Measurements from ENCODE around the gene SRP54. TPM values are rescaled to one million over a fixed set of nuclear protein-coding genes. Genes with fewer than 3 reads are reported as not detected.

SRP54 gene
- total and polyA plus RNA-seq, 2 of the 8 experiments (the other 6 are each of a cell fraction or from before 2014, with no cell fraction given), result 19.7 to 60.0 TPM

DNA sequence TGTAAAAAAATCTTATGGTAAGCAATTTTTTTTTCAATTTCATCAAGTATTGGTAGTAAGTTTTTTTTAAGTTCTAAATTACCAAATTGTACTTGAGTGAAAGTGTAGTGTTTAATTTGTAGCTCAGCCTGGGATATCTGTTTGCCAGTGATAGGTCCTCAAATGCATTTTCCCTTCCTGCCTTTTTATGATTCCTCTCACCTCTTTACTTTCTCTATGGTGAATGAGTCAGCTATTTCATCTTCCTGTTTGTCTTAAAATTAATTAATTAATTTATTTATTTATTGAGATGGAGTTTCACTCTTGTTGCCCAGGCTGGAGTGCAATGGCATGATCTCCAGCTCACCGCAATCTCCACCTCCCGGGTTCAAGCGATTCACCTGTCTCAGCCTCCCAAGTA is 10.6 kb downstream of the SRP54 start:
- Histone ChIP-seq H3K4ac (replicated peaks; ENCODE audit: insufficient read length, low read depth, low read length) (no peak overlapping the region), H2BK5ac (ENCODE audit: low read depth, low read length) (no peak overlapping the region), H3K23ac (ENCODE audit: insufficient read length) (no peak overlapping the region), H4K91ac (replicated peaks; ENCODE audit: insufficient read length, low read length) (no peak overlapping the region), H3K23me2 (ENCODE audit: low read depth, low read length) (no peaks in the 10 kb centered on the region), H3K18ac (ENCODE audit: extremely low read depth, low read length) (no peak overlapping the region), H3K27me3 (replicated peaks in 1 of 4; ENCODE audit: control insufficient read depth in 3 of 4, extremely low read depth in 1 of 4, insufficient read depth in 3 of 4, low read length in 3 of 4) (no peaks in the 10 kb centered on the region), H3K4me2 (ENCODE audit: insufficient read depth in 1 of 2, low read depth in 2 of 2, low read length in 2 of 2) (no peak overlapping the region), H3K79me1 (ENCODE audit: low read depth, low read length) (peaks cover 3% of the 10 kb centered on the region; the same call in 1 of the 2 replicates), H2AFZ (ENCODE audit: low read length) (no peak overlapping the region), H3K79me2 (ENCODE audit: control insufficient read depth in 1 of 2, insufficient read depth in 2 of 2, low read length in 2 of 2) (peaks cover 0 to 64% of the 10 kb centered on the region in 2 experiments; a peak in 2 of 4 replicates), H3K36me3 (ENCODE audit: control insufficient read depth in 2 of 4, insufficient read depth in 4 of 4, low read length in 3 of 4) (peaks cover 0 to 4% (median 0%) of the 10 kb centered on the region in 4 experiments; a peak in 1 of 8 replicates), H2BK15ac (ENCODE audit: low read length) (no peak overlapping the region), H3K4me3 (ENCODE audit: extremely low read depth in 1 of 4, insufficient read depth in 2 of 4, low read depth in 3 of 4, low read length in 4 of 4) (no peak overlapping the region), H2AK5ac (ENCODE audit: low read depth, low read length) (no peak overlapping the region), H3K9me3 (ENCODE audit: insufficient read depth in 2 of 2, low read depth in 1 of 2, low read length in 1 of 2) (no peaks in the 10 kb centered on the region), H2BK20ac (ENCODE audit: low read length) (no peak overlapping the region), H3K9ac (replicated peaks in 1 of 4; ENCODE audit: extremely low read depth in 1 of 4, low read depth in 3 of 4, low read length in 3 of 4) (no peak overlapping the region), H4K20me1 (replicated peaks in 1 of 2; ENCODE audit: control insufficient read depth in 1 of 2, insufficient read depth in 2 of 2, low read length in 2 of 2) (peaks cover 2 to 3% of the 10 kb centered on the region in 2 experiments), H3K14ac (ENCODE audit: insufficient read length) (no peak overlapping the region), H3K4me1 (replicated peaks in 1 of 4; ENCODE audit: control insufficient read depth in 3 of 4, insufficient read depth in 4 of 4, low read length in 3 of 4) (no peaks in the 10 kb centered on the region), H3K56ac (replicated peaks; ENCODE audit: insufficient read length, low read depth, low read length) (no peak overlapping the region), H4K5ac (ENCODE audit: insufficient read length, low read depth, low read length) (no peak overlapping the region), H4K8ac (ENCODE audit: extremely low read depth, insufficient read depth, low read length) (no peak overlapping the region), H2BK12ac (ENCODE audit: low read depth, low read length) (no peak overlapping the region), H3K27ac (ENCODE audit: low read depth, low read length) (no peak overlapping the region), H2BK120ac (replicated peaks; ENCODE audit: low read depth, low read length) (no peak overlapping the region)
- no peak for DNase-seq (ENCODE audit: low read depth in 1 of 2, low spot score in 2 of 2)
- ChIA-PET POLR2A (ENCODE audit: partially characterized antibody) (interaction anchor here (1.3 kb wide), 1 partner anchor 11 kb away, joined by 4 read pairs; the partner anchor contains the start of gene SRP54), CTCF (ENCODE audit: partially characterized antibody) (interaction anchor here (0.6 kb wide), 1 partner anchor 129 kb away, joined by 3 read pairs; no protein-coding TSS in a partner anchor)
- 90% methylated on average over 3 of the region's 3 CpGs; no CpG with 5 or more reads in 1 of the 2 experiments for WGBS, 2 experiments (ENCODE audit: extremely low coverage in 1 of 2, insufficient coverage in 1 of 2, insufficient read length in 1 of 2, insufficient replicate concordance in 2 of 2, low coverage in 1 of 2, low lambda C conversion rate in 2 of 2, missing lambda C conversion rate in 1 of 2)
- FAIRE-seq, result no peak
- no peak for TF ChIP-seq CBX5 (IDR thresholded peaks at IDR 0.05; ENCODE audit: low read depth, low read length)
- no peak for TF ChIP-seq BCL11A (IDR thresholded peaks at IDR 0.05; ENCODE audit: low read depth in 2 of 2, low read length in 2 of 2)
- TF ChIP-seq, protein P1, sequence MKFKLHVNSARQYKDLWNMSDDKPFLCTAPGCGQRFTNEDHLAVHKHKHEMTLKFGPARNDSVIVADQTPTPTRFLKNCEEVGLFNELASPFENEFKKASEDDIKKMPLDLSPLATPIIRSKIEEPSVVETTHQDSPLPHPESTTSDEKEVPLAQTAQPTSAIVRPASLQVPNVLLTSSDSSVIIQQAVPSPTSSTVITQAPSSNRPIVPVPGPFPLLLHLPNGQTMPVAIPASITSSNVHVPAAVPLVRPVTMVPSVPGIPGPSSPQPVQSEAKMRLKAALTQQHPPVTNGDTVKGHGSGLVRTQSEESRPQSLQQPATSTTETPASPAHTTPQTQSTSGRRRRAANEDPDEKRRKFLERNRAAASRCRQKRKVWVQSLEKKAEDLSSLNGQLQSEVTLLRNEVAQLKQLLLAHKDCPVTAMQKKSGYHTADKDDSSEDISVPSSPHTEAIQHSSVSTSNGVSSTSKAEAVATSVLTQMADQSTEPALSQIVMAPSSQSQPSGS (IDR thresholded peaks at IDR 0.05; ENCODE audit: low read length), result no peak

Measured in H1 (cell line).